HG02642 (cell line): ENCODE results near the gene GADD45GIP1.
"Not testable (repeated sequence)": the region's sequence is repeated elsewhere in the genome, so short reads cannot be mapped to it uniquely, and the experiment has no call there.

Experiments used
- ATAC-seq: cut with Tn5 transposase; IDR thresholded peaks from one replicate; pipeline ENCODE4 v1.9.1; 2021; ENCODE audit warnings: mild to moderate bottlenecking; ENCODE audit not compliant: unreplicated experiment, poor library complexity

The GADD45GIP1 gene

GRCh38 chr19:12965017-12965811, 8.2 kb upstream of the GADD45GIP1 start:
- ATAC-seq: peak; percentile 92

DNA sequence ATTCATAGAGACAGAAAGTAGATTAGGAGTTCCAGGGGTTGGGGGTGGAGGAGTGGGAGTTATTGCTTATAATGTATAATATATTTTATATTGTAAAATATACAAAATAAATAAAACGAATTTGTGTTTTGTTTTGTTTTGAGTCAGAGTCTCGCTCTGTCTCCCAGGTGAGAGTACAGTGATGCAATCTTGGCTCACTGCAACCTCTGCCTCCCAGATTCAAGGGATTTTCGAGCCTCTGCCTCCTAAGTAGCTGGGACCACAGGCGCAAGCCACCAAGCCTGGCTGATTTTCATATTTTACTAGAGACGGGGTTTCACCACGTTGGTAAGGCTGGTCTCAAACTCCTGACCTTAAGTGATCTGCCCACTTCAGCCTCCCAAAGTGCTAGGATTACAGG, 2.5 kb upstream of the GADD45GIP1 start:
- ATAC-seq: no peak

DNA sequence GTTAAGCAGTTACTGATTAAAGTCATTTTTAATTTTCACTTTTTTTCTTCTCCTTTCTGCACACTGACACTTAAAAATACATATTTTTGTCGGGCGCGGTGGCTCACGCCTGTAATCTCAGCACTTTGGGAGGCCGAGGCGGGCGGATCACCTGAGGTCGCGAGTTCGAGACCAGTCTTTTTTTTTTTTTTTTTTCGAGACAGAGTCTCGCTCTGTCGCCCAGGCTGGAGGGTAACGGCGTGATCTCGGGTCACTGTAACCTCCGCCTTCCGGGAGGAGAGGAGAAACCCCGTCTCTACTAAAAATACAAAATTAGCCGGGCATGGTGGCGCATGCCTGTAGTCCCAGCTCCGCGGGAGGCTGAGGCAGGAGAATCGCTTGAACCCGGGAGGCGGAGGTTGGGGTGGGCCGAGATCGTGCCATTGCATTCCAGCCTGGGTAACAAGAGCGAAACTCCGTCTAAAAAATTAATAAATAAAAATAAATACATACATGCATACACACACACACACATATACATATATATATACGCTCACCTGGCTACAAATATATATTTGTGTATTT, 448 bp upstream of the GADD45GIP1 start:
- not testable (repeated sequence) for ATAC-seq

GRCh38 chr19:12955996-12956395, 1.0 kb downstream of the GADD45GIP1 start:
- ATAC-seq: no peak

GRCh38 chr19:12955575-12955974, 1.4 kb downstream of the GADD45GIP1 start:
- ATAC-seq: not testable (repeated sequence)

DNA sequence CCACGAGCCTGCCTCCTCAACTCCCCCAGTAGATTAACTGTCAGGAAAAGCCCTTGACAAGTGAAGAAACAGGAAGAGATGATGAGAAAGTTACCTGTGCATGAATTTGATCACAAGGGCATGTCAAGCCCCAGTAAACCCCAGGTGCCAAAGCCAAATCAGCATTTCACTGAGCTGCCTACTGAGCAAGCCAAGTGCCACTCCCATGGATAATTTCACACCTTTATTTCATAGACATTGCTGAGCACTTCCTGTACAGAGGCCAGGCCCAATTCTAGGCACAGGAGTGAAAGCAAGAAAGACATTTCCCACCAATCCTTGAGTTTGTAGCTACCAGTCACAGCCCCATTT, 2.4 kb downstream of the GADD45GIP1 start:
- no peak for ATAC-seq

DNA sequence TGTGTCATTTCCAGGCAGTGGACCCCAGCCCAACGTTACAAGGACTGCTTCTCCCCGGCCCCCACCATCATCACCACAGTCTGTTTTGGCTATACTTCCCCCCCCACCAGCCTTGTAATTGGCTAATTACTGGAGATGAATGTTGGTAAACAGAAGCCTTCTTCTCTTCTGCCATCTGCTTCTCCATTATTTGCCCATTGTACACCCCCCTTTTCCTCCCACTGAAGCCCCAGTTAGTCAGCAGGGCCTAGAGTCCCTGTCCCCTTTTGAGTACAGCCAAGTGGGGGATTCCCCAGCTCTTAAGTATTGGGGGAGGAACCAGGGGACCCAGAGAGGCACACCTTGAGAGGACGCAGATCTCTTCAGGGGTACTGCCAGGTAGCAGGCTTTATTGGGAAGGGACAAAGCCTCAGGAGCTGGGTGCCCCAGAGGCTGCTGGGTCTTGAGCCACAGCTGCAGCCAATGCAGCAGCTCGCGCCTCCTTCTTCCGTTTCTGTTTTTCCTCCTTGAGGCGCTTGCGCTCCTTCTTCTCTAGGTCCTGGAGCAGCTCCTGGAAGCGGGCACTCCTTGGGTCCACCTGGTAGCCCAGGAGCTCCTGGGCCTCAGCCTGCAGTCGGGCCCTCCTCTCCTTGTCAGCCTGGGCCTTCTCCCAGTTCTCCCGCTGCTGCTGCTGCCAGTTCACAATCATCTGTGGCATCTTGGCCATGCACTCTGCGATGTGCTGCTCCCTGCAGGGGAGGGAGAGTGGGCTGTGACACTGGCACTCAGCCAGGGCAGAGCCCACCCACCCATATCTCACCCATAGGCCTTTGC, 3.0 kb downstream of the GADD45GIP1 start:
- ATAC-seq: no peak

- ATAC-seq: no peak
These were observed 3.8 kb downstream of the GADD45GIP1 start for GRCh38 chr19:12953138-12953798.

DNA sequence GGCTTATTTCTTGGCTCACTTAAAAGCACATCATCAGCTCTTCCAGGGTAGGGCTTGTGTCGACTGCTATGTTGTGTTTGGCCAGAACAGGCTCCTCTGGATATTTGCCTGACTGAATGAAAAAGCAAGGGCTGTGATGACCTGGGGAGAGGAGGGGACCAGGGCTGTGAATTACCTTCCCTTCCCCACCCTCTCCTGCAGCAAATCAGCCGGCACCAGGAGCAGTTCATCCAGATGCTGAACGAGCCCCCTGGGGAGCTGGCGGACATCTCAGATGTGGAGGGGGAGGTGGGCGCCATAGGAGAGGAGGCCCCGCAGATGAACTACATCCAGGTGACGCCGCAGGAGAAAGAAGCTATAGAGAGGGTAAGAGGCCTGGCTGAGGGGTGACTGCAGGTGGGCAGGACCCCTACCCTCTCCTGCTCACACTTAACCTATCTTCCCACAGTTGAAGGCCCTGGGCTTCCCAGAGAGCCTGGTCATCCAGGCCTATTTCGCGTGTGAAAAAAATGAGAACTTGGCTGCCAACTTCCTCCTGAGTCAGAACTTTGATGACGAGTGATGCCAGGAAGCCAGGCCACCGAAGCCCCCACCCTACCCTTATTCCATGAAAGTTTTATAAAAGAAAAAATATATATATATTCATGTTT, 4.4 kb downstream of the GADD45GIP1 start:
- ATAC-seq: no peak

DNA sequence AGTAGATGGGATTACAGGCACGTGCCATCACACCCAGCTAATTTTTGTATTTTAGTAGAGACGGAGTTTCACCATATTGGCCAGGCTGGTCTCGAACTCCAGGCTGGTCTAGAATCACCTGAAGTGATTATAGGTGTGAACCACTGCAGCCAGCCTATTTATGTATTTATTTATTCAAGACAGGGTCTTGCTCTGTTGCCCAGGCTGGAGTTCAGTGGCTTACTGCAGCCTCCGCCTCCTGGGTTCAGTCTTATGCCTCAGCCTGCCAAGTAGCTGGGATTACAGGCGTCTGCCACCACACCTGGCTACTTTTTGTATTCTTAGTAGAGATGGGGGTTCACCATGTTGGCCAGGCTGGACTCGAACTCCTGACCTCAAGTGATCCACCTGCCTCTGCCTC, 5.0 kb downstream of the GADD45GIP1 start:
- not testable (repeated sequence) for ATAC-seq

GRCh38 chr19:12949363-12950283, 7.4 kb downstream of the GADD45GIP1 start:
- ATAC-seq: no peak

DNA sequence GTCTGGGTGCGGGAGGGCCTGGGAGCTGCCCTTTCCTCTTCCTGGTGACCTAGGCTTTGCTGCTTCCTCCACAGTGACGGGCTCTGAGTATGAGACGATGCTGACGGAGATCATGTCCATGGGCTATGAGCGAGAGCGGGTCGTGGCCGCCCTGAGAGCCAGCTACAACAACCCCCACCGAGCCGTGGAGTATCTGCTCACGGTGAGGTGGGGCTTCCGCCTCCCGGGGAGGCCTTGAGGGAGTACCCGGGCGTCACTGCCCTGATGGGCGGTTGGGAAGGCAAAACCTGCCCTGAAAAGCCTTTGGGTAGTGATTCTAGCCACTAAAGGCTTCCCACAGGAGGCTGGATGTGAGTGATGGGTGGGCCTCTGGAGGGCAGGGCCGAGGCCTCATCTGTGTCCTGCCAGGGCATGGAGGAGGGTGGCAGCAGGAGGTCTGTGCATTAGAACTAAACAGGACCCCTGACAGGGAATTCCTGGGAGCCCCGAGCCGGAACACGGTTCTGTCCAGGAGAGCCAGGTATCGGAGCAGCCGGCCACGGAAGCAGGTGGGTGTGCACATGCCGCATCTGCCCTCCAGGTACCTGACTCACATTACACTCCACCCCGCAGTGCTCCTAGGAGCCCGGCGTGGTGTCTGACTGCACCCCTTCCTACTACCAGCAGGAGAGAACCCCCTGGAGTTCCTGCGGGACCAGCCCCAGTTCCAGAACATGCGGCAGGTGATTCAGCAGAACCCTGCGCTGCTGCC, 8.2 kb downstream of the GADD45GIP1 start:
- no peak for ATAC-seq

DNA sequence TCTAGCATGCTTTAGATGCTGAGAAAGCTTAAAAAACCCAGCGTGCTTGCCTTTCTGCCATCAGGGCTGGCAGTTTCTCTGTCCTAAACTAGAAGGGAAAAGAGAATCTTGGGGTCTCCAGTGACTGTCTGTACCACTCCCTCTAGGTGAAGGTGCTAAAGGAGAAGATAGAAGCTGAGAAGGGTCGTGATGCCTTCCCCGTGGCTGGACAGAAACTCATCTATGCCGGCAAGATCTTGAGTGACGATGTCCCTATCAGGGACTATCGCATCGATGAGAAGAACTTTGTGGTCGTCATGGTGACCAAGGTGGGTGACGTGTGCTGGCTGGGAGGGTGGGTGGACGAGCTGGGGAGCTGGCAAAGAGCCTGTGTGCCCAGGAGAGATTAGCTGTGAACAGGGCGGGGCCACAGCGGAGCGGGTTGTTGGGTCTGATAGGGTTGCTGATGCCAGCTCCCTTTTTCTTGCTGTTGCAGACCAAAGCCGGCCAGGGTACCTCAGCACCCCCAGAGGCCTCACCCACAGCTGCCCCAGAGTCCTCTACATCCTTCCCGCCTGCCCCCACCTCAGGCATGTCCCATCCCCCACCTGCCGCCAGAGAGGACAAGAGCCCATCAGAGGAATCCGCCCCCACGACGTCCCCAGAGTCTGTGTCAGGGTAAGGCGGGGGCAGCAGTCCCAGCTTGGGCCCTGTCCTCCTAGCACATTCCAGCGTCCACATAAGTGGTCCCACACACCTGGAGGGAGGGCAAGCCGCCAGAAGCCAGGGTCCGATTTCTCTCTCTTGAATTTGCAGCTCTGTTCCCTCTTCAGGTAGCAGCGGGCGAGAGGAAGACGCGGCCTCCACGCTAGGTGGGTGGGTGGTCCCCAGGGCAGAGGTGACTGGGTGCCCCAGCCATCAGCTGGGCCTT, 9.1 kb downstream of the GADD45GIP1 start:
- ATAC-seq: no peak

- no peak for ATAC-seq
These were observed 10.1 kb downstream of the GADD45GIP1 start for GRCh38 chr19:12946731-12947496.

DNA sequence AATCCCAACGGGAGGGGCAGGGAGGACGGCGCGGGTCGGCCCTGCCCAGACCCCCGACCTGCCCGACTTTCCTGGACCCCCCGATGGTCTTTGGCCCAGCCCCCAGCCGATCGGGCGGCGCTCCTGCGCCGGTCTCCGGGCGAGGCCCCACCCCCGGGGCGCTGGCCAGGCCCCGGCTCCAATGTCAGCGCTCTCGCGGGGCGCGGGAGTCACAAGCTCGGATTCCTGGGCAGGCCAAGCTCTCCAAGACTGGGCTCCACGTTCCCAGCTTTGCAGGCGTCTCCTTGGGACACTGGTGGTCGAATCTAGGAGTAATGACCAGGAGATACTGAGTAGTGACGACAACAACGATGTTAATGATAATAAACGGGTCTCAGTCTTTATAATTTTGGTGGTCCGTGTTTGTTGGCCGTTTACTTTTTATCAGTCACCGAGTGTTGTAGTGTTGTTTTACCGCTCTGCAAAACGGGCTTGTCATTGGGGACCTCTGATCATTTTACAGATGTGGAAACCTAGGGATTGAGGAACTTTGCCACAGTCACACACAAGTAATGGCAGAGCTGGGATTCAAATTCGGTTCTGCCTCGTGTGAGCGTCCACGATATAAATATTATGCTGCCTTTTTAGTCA, 10.8 kb downstream of the GADD45GIP1 start:
- peak; percentile 36 for ATAC-seq

DNA sequence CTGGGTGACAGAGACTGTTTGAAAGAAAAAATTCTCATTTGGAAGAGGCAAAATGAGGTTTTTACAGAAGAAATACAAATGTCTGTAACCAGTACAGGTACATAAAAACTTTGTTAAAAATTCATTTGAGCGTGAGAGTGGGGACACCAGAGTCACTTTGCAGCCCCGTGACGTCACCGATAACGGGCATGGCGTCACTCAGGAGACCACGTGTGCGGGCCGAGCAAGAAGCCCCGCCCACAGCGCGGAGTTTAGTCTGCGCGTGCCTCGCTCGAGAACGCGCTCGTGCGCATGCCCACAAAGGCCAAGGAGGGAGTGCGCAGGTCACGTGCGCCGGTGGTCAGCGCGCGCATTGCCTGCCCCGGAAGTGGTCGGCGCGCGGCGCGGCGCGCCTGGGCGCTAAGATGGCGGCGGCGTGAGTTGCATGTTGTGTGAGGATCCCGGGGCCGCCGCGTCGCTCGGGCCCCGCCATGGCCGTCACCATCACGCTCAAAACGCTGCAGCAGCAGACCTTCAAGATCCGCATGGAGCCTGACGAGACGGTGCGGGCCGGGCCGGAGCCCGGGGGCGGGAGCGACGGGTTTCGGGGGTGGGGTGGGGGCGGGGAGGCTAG, 11.4 kb downstream of the GADD45GIP1 start, which contains the start of gene RAD23A:
Gene RAD23A, plus strand, starts transcription at position 384 of the 613 bp plus-strand sequence. Its CDS starts 87 bp downstream, at position 471.
- ATAC-seq: peak; percentile 81
